Measurements from ENCODE around the gene SLC4A1AP.

SLC4A1AP gene

DNA sequence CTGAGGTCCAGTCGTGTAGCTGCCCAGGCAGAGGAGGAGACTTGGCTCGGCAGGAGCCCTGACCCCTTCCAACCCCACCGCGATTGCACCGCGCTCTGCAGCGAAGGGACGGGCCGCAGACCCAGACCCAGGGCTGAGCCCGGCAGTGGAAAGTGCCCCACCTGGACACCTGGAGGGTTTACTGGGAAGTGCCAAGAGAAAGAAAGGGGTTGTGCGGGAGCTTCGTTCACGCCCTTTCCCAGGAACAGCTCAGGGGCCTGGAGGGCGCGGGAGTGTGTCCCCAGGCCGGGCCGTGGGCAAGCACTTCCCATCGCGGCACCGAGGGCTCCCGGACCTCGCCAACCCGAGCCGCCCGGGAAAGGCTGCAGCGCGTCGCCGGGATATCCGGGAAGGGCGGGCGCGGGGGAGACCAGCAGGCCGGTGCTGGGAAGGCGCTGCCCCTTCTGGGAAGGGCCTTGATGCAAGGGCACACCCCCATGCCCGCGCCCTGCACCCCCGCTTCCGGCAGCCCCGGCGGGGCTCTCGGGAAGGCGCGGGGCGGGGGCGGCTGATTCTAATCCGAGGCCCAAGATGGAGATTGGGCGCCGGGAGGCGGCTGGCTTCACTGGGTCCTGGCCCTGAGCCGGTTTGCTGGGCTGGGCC lies 71.7 kb downstream of the SLC4A1AP start:
- no peak for DNase-seq (ENCODE audit: extremely low spot score, insufficient read length, low read depth)
- FAIRE-seq = no peak

DNA sequence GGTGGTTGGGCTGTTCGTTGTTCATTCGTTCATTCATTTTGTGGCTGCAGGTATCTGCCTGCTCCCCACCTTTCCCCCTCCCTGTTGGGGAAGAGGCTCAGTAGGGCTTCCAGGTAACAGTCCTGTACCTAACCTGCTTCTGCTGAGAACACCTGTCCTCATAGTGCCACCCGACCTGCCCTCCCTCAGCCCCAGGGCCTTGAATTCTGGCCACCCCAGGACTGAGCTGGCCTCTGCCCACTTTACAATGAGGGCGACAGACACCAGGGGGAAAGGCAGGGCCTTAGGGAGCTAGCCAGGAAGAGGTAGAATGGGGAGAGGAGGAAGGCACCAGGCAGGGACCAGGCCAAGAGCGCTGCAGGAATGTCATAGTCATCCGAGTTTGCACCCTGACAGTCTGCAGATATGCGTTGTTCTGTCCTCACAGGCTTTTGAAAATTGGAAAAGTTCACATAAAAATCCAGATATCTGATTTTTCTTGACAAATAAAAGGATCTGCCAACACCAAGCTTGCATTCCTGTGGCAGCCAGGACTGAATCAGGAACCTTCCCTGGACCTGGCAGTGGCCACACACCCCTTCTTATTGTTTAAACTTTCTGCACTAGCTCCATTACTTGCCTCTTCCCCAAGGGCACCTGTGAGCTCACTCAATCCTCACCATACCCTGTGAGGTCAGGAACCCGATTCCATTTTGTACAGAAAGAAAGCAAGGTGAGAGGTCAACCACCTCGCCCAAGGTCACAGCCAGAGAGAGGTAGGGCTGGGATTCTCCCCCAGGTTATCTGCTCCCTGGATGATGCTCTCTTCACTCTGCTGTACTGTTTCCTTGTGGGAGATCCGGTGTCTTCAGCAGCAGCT lies 72.6 kb downstream of the SLC4A1AP start:
- DNase-seq (ENCODE audit: extremely low spot score, insufficient read length, low read depth) = no peak
- FAIRE-seq = no peak

DNA sequence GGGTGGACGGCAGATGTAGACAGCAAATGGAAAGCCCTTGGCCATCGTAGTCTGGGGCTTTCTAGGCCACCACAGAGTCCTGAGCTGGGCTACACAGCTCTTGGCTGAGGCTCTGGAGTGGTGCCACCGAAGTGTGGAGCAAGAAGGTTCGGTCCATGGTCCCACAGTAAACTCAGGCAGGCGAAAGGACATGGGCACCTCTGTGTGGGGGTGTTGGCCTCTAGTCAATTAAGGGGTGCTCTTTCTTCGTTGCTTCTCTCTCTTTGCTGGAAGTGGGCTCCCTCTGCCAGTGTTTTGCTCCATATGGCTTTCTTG lies 73.2 kb downstream of the SLC4A1AP start:
- FAIRE-seq (no peak), DNase-seq (ENCODE audit: extremely low spot score, insufficient read length, low read depth) (no peak)

DNA sequence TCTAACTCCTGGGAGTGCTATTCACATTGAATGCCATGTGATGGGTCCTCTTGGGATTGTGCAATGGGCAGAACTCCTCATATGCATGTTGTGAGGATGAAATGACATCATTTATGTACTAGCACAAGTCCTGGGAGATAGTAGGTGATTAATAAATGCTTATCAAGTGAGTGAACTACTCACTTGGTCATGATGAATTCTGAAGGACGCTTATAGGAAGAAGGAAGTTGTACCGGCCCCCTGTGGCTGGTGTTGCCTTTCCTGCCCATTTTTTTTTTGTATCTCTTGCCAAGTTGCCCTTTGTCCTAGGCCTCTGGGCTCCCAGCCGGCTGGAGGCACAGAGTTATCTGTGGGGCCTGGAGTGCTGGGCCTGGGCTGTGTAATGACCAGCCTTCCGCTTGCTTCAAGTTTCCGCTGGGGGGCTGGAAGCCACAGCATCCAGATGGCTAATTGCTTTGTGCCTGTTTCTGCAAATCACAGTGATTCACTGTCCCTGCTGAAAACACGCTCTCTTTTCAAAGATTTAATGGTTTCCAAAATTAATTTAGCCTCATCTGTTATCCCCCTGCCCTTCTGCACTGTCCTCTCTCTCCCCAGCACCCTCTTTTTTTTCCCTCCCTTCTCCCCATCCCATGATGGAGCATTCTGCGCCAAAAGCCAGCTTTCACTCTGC lies 74.1 kb downstream of the SLC4A1AP start:
- FAIRE-seq (no peak), DNase-seq (ENCODE audit: extremely low spot score, insufficient read length, low read depth) (no peak)

DNA sequence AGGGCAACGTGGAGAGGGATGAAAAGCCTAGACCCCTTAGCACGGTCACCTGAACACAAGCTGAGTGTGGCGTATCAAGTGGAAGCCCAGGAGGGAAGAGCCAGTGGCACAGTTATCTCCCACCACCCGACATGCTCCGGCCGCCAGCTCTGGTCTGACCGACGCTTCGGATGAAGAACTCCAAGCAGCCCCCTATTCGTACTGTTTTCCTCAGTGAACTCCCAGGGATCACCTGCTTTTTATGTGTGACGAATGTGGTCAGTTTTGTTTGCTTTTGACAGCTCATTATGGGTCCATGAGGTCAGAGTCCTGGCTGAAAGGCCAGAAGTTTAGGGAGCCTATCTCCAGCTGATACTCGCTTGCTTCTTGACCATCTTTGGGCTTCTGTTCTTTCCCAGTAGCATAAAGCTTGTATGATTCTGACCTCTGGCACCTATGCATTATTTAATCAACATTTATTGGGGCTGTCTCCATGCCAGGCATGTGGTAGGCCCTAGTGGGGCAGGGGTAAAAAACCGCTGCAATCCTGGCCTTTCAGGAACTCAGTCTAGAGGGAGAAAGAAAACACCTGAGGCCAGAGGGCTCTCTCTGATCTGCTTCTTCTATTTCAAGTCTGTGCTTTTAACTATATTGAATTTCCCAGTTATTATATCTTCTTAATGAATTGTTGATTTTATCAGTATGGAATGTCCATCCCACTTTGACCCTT lies 74.8 kb downstream of the SLC4A1AP start:
- no peak for FAIRE-seq

DNA sequence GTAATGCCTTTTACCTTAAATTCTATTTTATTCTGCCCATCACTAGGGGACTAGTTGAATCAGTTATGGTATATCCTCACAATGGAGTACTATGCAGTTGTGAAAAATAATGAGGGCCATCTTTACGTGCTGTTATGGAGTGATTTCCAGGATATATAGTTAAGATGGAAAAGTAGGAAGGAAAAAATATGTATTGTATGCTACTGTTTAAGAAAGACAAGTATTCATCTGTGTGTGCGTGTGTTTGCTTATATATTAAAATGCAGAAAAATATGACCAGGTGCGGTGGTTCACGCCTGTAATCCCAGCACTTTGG lies 75.3 kb downstream of the SLC4A1AP start:
- no peak for DNase-seq (ENCODE audit: extremely low spot score, insufficient read length, low read depth)
- no peak for FAIRE-seq

More for the DNA sequence above, 74.8 kb downstream of the SLC4A1AP start:
- no peak for DNase-seq (ENCODE audit: extremely low spot score, insufficient read length, low read depth)

DNA sequence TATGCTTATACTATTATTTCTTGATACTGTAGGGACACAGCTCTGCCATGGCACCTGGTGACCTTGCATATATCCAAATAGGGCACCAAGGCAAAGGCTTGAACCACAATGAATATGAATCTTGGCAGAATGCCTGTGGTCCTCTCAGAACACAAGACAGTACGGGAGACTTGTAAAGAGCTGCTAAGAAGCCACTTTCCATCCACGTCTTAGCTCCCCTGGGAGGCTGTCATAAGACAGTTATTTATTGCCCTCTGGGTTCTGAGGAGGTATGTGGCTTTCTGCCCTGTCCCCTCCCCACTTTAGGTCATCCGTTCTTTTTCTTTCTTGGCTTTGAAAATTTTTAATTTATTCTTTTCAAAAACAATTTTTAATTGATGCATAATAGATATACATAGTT lies 78.0 kb downstream of the SLC4A1AP start:
- FAIRE-seq = no peak
- DNase-seq (ENCODE audit: extremely low spot score, insufficient read length, low read depth) = no peak

DNA sequence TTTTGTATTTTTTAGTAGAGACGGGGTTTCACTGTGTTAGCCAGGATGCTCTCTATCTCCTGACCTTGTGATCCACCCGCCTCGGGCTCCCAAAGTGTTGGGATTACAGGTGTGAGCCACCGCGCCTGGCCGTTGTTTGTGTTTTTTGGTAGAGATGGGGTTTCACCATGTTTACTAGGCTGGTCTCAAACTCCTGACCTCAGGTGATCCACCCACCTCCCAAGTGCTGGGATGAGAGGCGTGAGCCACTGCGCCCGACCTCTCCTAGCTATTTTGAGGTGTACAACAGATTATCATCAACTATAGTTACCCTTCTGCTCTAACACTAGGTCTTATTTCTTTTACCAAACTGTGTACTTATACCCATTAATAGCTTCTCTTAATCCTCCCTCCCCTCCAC lies 78.9 kb downstream of the SLC4A1AP start:
- DNase-seq (ENCODE audit: extremely low spot score, insufficient read length, low read depth) (no peak), FAIRE-seq (no peak)
